ENCODE data around the gene RAB3B.

- no peak for TF ChIP-seq CTCF (IDR thresholded peaks at IDR 0.05; ENCODE audit: low read length)
- no peak for TF ChIP-seq EZH2 (IDR thresholded peaks at IDR 0.05; ENCODE audit: borderline replicate concordance, low read length)
These were observed 23.9 kb downstream of the RAB3B start for GRCh38 chr1:51966559-51966958.
